Activated effector memory CD4-positive, alpha-beta T cell treated with anti-CD3 and anti-CD28 coated beads, Interleukin-2, amount 50 U/mL, for 16 hours (primary cell): ENCODE data around the gene FHIP1B.
"Not testable (repeated sequence)": the region's sequence is repeated elsewhere in the genome, so short reads cannot be mapped to it uniquely, and the experiment has no call there.

Experiments
- DNase-seq: peaks from one replicate; pipeline ENCODE4 v3.0.0-alpha.2; 2020

Gene FHIP1B

DNA sequence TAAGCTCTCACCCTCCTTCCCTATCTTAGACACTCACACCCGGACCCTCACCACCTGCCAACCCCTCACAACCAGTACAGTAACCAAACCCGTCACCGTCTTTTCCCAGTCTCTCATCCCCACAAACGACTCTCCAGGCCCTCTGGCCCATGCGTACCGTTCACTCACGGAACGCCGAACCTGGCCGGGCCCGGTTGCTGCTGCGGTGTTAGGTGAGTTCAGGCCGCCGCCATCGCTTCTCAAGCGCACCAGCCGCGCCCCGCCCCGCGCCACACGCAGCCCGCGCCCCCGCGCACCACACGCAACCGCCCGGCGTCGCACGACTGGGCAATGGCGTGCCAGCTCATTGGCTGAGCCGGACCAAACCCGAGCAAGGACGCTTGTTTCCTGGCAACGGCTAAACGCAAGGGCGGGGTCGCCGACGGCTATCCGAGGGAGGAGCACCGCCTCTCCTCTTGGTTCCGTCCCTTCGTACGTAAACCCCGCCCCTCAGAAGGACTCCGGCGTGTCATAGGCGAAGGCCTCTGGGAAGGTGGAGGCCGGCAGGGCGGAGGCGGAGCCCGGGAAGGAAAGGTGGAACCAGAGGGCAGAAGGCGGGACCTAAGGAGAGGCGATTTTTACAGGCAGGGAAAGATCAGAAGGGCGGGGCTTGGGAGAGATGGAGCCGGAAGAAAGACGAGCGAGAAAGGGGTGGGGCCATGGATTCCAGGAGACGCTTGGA lies at the start of gene FHIP1B:
TSS of gene FHIP1B (minus strand) at position 250 of the 721 bp plus-strand sequence. CDS start 10,120 bp downstream, outside the sequence.
- peak; percentile 100 for DNase-seq

DNA sequence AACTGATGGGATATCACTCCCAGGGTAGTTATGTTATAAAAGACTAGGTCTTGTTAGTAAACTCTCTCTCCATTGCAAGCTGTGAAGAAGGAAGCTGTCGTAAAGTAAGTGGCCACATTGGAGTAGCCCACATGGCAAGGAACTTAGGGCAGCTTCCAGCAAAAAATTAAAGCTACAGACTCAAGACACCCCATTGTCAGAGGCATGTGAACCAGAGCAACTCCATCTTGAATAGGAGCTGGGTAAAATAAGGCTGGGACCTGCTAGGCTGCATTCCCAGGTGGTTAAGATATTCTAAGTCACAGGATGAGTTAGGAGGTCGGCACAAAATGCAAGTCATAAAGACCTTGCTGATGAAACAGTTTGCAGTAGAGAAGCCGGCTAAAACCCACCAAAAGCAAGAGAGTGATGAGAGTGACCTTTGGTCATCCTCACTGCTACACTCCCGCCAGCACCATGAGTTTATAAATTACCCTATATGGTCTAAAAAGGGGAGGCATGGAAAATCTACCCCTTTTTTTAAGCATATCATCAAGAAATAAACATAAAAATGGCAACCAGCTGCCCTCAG lies 49.1 kb upstream of the FHIP1B start:
- no peak for DNase-seq

DNA sequence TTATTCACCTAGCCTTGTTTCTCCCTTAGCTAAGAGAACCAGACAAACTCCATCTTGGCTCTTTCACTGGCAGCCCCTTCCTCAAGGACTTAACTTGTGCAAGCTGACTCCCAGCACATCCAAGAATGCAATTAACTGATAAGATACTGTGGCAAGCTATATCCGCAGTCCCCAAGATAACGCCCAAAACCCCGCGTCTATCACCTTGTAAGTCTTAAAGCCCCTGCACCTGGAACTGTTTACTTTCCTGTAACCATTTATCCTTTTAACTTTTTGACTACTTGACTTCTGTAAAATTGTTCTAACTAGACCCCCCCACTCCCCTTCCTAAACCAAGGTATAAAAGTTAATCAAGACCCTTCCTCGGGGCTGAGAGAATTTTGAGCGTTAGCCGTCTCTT lies 46.4 kb upstream of the FHIP1B start:
- not testable (repeated sequence) for DNase-seq

DNA sequence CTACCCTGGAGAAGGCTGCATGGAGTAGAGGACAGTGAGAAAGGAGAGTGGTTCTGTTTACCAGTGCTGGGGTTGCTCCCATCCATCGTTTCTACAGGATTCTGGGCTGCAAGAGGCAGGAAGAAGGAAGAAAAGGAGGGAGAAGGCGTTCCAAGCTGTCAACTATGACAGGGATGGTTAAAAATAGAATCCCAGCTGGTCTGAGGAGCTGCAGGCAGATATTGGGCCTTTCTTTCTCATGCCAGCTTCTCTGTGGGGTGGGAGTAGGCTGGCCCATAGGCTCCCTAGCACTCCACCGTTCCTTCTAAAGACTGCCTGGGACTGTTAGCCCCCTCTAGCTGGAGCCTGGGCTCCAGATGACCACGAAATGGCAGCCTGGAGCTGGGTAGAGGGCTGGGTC lies 38.8 kb upstream of the FHIP1B start:
- no peak for DNase-seq

DNA sequence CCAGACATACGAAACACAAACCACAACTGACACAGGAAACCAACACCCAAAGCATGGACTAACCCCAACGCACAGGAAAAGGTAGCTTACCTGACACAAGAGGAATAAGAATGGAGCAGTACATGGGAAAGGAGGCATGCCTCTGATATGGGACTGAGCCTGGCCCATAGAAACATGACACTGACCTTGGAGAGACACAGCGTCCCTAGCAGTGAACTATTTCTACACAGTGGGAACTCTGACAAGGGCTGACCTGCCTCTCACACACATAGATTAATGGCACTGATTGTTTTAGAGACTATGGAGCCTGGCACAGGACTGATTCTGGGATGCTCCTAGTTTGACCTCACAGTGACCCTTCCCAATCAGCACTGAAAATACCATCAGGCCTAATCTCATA lies 37.2 kb upstream of the FHIP1B start:
- DNase-seq = no peak

DNA sequence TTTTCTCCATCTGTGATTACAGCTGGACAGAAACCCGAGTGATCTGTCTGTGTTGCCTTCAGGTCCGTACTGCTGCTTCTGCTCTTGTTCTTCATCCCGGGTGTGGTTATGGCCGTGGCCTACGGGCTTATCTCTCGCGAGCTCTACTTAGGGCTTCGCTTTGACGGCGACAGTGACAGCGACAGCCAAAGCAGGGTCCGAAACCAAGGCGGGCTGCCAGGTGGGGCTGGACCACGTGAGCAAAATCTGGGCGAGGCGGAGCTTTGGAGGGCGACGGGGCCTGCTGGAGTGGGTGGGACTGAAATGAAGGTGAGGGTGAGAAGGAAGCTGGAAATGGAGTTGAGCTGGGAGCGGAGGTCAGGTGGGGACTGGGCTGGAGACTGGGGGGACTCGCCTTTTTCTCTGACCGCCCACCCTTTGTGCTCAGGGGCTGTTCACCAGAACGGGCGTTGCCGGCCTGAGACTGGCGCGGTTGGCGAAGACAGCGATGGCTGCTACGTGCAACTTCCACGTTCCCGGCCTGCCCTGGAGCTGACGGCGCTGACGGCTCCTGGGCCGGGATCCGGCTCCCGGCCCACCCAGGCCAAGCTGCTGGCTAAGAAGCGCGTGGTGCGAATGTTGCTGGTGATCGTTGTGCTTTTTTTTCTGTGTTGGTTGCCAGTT lies 36.3 kb upstream of the FHIP1B start:
- DNase-seq = no peak

DNA sequence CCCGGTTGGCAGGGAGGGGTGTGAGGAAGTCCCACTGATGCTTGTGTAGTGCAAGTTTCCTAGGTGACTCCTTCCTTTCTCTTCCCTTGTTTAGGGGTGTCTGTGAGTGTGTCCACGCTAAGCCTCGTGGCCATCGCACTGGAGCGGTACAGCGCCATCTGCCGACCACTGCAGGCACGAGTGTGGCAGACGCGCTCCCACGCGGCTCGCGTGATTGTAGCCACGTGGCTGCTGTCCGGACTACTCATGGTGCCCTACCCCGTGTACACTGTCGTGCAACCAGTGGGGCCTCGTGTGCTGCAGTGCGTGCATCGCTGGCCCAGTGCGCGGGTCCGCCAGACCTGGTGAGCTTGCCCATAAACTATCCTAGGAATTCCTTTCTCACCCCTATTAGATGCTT lies 35.6 kb upstream of the FHIP1B start:
- DNase-seq = no peak

DNA sequence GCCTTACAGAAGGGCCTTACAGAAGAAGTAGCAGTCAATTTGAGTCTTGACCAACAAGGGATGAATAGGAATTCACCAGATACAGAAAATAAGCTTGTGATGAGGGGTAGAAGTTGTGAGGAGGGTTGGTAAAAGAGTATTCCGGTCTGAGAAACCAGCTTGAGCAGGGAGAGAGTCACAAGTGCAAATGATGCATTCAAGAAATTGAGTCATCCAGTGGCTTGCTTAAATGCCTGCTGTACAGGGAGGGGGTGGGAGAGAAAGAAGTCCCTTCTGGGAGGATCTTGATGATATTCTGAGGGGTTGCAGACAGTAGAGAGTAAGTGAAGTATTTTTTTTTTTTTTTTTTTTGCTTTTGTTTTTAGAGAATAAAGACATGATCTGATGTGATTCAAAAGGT lies 34.4 kb upstream of the FHIP1B start:
- DNase-seq = no peak

DNA sequence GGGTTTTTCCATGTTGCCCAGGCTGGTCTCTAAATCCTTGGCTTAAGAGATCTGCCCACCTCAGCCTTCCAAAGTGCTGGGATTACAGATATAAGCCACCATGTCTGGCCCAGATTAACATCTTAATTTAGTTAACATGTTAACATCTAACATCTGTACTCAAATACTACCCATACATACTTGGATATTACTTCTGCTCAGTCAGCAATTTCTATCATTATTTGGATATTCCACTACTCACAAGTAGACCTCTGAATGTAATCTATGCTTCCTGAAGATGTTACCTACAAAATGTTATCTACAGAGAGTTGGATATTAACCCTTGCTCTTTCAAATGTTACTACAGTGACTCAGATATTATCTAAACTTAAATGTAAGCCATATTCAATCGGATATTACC lies 29.2 kb upstream of the FHIP1B start:
- no peak for DNase-seq

DNA sequence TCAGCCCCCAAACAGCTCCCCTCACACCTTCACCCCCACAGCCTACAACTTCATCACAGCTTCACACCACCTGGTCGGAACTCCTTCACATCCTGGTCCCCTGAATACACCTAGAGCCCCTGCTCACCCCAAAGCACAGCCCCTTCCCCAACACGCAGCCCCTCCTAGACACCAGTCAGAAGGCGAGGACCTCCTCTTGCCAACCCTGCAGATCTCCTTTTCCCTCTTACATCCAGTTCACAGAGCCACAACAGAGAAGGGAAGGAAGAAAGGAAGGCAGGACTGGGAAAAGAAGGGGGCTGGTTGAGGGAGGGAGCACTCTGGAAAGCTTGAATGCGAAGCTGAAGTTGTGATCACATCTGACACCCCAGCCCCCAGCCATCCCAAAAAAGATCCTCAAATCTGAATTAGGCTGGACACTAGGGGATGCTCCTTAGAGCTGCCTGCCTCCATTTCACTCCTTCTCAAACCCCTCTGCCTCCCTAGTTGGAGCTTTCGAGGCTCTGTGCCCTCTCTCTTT lies 25.8 kb upstream of the FHIP1B start:
- no peak for DNase-seq

DNA sequence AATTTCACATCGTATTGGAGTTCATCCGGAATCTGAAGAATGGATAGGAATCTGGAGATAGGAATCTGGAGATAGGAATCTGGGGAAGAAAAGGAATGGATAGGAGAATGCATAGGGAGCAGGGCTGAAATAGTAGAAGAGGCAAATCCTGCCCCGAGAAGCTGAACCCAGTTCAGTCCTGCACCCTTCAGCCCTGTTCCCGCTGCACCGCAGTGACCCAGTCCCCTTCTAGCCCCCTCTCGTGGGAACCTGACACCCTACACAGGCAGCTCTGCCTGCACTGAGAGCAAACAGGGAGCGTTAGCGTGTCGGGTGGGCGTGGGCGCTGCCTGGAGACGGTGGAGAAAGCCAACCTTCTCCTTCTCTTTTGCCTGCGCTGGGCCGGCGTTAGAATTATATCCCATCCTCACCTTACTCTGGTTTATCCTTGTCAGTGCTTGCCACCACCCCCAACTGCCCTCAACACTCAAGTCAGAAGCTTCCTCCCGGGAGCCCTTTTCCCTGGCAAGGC lies 24.2 kb upstream of the FHIP1B start:
- DNase-seq = no peak

DNA sequence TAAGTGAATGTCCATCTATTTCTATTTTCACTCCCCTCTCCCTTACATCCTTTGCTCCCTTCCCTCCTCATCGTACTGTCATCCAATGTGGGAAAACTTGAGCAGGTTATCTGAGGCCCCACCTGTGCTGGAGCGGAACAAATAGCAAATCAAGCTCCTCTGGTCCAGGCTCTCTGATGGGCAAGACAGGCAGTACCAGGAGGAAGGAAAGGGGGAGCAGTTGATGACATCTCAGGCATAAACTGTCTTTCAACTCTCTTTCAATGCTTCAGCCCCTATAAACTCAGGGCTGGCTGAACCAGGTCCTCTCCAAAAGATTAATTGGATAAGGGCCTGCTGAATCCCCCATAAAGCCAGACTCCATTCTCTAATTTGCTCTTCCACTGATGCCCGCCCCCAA lies 23.7 kb upstream of the FHIP1B start:
- DNase-seq = no peak

DNA sequence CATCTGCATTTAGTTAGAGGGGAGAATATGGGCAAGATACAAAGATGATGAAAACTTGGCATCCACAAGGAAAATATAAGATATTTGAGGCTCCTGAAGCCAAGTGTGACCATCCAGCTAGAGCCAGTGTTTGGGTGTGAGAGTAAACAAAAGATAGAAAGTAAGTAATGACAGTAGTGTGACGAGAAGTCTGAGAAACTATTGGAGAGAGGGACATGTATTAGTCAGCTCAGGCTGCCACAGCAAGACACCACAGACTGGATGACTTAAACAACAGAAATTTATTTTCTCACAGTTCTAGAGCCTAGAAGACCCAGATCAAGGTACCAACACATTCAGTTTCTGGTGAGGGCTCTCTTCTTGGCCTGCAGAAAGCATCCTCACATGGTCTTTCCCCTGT lies 18.8 kb upstream of the FHIP1B start:
- no peak for DNase-seq

DNA sequence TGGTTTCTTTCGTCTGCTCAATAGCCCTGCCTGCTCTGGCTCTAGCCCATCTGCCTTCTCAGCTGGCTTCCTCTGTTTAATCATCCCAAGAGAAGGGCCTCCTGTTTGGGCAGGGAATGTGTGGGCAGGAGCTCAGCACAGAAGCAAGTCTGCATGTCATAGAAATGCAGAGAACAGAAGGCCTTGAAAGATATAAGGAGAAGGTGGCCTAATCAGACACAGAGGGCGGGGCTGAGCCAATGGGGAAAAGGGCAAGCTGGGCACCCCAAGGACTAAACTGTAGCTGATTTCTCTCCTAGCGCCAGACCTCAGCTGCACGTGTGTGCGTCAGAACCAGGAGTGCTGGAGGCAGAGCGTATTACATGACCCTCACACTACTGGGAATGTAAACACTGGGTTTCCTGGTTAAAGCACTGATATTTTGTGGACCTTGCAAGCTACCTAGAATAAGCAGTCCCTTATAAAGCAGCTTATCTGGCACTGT lies 17.6 kb upstream of the FHIP1B start:
- DNase-seq = no peak

DNA sequence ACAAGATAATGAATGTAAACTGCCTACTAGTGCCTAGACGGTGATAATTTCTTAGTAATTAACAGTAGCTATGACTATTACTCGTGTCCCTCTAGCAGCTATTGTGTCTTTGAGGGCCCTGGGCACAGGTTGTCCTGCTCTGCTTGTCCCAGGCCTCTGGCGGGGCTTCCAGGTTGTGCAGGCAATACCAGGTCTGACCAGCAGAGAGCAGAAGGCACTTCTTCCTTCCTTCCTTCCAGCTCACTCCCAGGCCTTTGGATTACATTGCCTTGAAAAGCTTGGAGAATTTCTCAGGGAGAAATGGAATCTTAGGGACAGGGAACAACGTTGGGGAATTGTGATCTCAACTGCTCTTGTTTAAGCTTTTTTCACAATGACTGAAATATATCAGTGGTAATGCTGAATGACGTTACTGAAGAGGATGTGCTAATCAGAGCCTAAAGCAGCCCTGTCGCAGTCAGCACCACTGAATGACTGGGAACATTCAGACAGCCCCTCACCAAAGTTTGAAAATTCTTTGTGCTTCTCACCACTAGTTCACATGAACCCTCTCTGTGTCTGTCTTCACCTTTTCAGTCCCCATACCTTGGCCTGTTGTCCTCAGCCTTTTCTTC lies 16.8 kb upstream of the FHIP1B start:
- peak; percentile 81 for DNase-seq

DNA sequence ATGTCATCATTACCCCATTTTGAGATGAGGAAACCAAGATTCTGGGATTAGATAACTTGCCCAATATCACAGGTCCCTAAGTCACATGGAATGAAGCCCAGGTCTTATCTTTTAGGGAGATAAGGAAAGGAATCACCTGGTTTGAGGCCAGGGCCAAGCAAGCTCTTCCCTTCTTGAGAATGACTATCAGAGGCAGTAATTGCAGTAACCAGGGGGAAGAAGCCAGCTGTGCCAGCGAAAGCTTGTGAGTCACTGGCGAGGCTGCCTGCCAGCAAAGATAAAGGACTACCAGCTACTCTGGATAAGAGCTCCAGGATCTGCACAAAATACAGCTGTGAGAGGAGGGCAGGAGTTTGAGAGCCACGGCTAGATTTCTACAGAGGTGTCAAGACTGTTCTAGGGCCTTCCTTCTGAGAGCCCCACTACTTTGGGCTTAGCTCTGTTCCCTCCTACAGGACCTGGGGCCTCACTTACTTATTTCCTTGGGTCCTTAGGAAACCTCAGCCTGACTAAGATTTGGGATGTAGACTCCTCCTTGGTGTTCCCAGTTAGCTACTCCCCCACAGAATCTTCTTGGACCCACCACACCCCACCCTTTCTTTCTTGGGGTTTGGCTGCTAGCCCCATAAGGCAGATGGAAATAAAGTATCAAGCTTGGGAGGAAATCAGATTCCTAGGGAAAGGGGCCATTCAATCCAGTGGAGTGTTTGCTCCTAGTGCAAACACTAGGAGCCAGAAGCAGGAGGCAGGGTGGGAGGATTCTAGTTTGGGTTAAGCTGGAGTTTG lies 15.5 kb upstream of the FHIP1B start:
- DNase-seq = no peak

DNA sequence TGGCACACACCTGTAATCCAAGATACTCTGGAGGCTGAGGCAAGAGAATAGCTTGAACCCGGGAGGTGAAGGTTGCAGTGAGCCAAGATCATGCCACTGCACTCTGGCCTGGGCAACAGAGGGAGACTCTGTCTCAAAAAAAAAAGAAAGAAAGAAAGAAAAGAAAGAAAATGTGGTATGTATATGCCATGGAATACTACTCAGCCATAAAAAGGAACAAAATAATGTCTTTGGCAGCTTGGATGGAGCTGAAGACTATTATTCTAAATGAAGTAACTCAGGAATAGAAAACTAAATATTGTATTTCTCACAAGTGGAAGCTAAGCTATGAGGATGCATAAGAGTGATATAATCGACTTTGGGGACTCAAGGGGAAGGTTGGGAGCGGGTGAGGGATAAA lies 14.5 kb upstream of the FHIP1B start:
- not testable (repeated sequence) for DNase-seq

DNA sequence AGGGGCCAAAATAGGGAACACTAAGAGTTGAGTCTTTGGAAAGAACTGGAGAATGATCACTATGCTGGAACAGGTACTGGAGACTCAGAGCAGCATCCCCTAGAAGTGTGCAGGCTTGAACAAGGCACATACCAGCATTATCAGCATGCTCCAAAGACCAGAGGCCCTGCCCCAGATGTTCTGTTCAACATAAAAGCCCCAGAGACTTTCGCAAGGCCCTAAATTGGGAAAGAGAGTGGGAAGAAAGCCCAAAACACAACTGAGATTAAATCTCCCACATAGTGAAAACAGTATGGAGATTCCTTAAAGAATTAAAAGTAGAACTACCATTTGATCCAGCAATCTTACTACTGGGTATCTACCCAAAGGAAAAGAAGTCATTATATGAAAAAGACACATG lies 13.8 kb upstream of the FHIP1B start:
- DNase-seq = no peak

DNA sequence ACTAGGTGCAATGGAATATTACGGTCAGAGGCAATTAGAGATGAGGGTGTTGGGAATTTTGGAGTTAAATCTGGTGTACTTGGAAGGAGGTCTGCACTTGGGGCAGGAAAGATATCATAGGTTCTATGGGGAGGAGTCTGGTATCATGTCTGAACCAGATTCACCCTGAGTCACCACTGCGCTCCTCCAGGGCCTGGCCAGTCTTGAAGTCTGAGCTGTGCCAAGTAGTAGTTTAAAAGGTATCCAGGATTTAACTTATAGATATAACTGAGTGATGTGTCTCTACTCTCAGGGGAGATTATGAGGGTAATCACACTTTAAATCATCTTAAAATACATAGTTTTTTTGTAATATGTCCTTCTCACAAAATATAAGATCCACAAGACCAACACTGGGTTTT lies 11.1 kb upstream of the FHIP1B start:
- DNase-seq = no peak

DNA sequence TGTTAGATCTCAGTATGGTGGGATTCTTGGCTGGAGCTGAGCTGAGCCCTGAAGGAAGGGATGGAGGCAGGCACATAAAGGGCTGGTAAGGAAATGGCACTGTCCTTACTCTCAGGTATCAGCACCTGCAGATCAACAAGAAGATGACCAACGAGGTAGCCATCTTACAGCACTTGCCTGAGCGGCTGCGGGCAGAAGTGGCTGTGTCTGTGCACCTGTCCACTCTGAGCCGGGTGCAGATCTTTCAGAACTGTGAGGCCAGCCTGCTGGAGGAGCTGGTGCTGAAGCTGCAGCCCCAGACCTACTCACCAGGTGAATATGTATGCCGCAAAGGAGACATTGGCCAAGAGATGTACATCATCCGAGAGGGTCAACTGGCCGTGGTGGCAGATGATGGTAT lies 6.9 kb upstream of the FHIP1B start:
- DNase-seq = no peak

DNA sequence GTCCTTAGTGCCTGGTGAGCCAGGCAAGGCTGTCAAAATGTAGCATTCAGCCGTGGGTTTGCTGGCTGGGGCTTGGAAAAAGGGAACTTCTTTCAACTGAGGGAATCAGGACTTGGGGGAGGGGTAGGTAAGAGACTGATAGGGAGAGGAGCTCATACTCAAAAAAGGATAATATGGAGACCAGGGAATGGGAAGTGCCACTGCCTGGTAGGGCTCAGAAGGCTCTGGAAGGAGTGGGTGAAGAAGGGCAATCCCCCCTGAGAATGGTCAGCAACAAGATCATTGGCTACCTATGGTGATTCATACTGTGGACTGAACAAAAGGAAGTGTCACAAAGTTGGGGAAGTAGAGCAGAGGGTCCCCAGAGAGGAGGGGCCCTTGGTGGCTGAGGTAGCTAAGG lies 6.3 kb upstream of the FHIP1B start:
- no peak for DNase-seq

DNA sequence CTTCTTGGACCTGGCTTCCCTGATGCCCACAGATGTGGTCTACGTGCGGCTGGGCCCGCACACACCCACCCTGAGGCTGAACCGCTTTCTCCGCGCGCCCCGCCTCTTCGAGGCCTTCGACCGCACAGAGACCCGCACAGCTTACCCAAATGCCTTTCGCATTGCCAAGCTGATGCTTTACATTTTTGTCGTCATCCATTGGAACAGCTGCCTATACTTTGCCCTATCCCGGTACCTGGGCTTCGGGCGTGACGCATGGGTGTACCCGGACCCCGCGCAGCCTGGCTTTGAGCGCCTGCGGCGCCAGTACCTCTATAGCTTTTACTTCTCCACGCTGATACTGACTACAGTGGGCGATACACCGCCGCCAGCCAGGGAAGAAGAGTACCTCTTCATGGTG lies 5.7 kb upstream of the FHIP1B start:
- no peak for DNase-seq

DNA sequence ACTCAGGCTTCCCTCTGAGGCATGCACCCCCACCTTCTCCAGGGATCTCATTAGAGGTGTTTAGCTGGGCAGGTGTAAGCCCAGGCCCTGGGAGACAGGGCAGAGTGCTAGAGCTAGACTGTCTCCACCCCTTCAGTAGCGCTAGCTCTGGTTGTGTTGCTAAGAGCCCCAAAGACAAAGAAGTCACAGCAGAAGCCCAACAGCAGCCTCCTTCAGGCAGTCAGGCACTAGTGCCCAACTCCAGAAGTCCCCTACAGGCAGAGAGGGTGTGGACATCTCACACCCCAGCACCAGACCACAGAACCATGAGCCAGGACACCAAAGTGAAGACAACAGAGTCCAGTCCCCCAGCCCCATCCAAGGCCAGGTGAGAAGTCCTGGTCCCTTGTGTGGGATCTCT lies 4.5 kb upstream of the FHIP1B start, which contains the start of gene CNGA4:
TSS of gene CNGA4 (plus strand) at position 188 of the 400 bp plus-strand sequence. CDS start at position 306, 118 bp downstream.
- no peak for DNase-seq
